ENCODE measurements around the gene CHCHD6.

The CHCHD6 gene

GRCh38 chr3:126952261-126952982 lies 248.4 kb downstream of the CHCHD6 start:
- no peak overlapping the region for H3K27ac ChIP-seq
- DNase-seq (ENCODE audit: low read depth, low spot score), result no peak

GRCh38 chr3:126952983-126953660 lies 249.1 kb downstream of the CHCHD6 start:
- H3K27ac ChIP-seq, result no peak overlapping the region
- DNase-seq (ENCODE audit: low read depth, low spot score), result no peak

- no peak for DNase-seq (ENCODE audit: low read depth, low spot score)
- no peak overlapping the region for H3K27ac ChIP-seq
Observed at GRCh38 chr3:126954141-126954842, 250.3 kb downstream of the CHCHD6 start.

- no peak overlapping the region for H3K27ac ChIP-seq
- DNase-seq (ENCODE audit: low read depth, low spot score), result no peak
Observed at GRCh38 chr3:126955004-126955790, 251.2 kb downstream of the CHCHD6 start.

GRCh38 chr3:126956361-126956760 lies 252.3 kb downstream of the CHCHD6 start:
- H3K27ac ChIP-seq, result peak overlapping the region; percentile 28
- DNase-seq (ENCODE audit: low read depth, low spot score), result peak; percentile 10

GRCh38 chr3:126956866-126957650 lies 253.0 kb downstream of the CHCHD6 start:
- peak overlapping the region; percentile 28 for H3K27ac ChIP-seq
- peak; percentile 68 for DNase-seq (ENCODE audit: low read depth, low spot score)

GRCh38 chr3:126957776-126958637 lies 254.0 kb downstream of the CHCHD6 start:
- no peak for DNase-seq (ENCODE audit: low read depth, low spot score)
- H3K27ac ChIP-seq, result no peak overlapping the region

GRCh38 chr3:126958638-126959085 lies 254.6 kb downstream of the CHCHD6 start:
- H3K27ac ChIP-seq, result no peak overlapping the region
- no peak for DNase-seq (ENCODE audit: low read depth, low spot score)

GRCh38 chr3:126959136-126959920 lies 255.3 kb downstream of the CHCHD6 start:
- DNase-seq (ENCODE audit: low read depth, low spot score), result no peak
- H3K27ac ChIP-seq, result peak overlapping the region; percentile 49

- H3K27ac ChIP-seq, result peak overlapping the region; percentile 49
- DNase-seq (ENCODE audit: low read depth, low spot score), result peak; percentile 33
Observed at GRCh38 chr3:126959921-126960603, 256.0 kb downstream of the CHCHD6 start.

GRCh38 chr3:126960604-126960995 lies 256.6 kb downstream of the CHCHD6 start:
- peak overlapping the region; percentile 49 for H3K27ac ChIP-seq
- DNase-seq (ENCODE audit: low read depth, low spot score), result no peak

GRCh38 chr3:126961191-126961790 lies 257.3 kb downstream of the CHCHD6 start:
- peak; percentile 36 for DNase-seq (ENCODE audit: low read depth, low spot score)
- peak overlapping the region; percentile 49 for H3K27ac ChIP-seq

GRCh38 chr3:126961791-126962461 lies 257.9 kb downstream of the CHCHD6 start:
- no peak for DNase-seq (ENCODE audit: low read depth, low spot score)
- no peak overlapping the region for H3K27ac ChIP-seq

- DNase-seq (ENCODE audit: low read depth, low spot score), result no peak
- H3K27ac ChIP-seq, result no peak overlapping the region
Observed at GRCh38 chr3:126962756-126963155, 258.7 kb downstream of the CHCHD6 start.

GRCh38 chr3:126963261-126964190 lies 259.5 kb downstream of the CHCHD6 start:
- DNase-seq (ENCODE audit: low read depth, low spot score), result no peak
- no peak overlapping the region for H3K27ac ChIP-seq
